Dermis lymphatic vessel endothelial cell (primary cell): ENCODE measurements around the gene NACC2. TPM values are rescaled to one million over a fixed set of nuclear protein-coding genes. Genes with fewer than 3 reads are reported as not detected.

Experiments
- total RNA-seq: library from RNA; depleted of rRNA; stranded (reverse); fragments of >200 nt; gene quantifications from 2 replicates; pipeline ENCODE4 v1.2.1, GENCODE V29; 2014

The NACC2 gene
- total RNA-seq: 11.5 and 14.0 TPM in 2 replicates

GRCh38 chr9:136095070-136096058 lies at the start of gene NACC2:
TSS of gene NACC2 (minus strand) at chr9:136095289. CDS start at chr9:136050521, 44,768 bp downstream.

GRCh38 chr9:136118320-136119060 lies 23.4 kb upstream of the NACC2 start, which contains the start of gene TMEM250:
TSS of gene TMEM250 (minus strand) at chr9:136118875. CDS start at chr9:136116900, 1,975 bp downstream.

GRCh38 chr9:135961277-135961715 lies 133.8 kb downstream of the NACC2 start, which contains the start of gene UBAC1:
TSS of gene UBAC1 (minus strand) at chr9:135961373. CDS start at chr9:135961162, 211 bp downstream.

Other genes with a start within 250 kb of the NACC2 start
- 13.4 and 14.4 TPM in 2 replicates for gene CAMSAP1, start 187.7 kb downstream of the NACC2 start, total RNA-seq
- 23.6 and 26.8 TPM in 2 replicates for gene UBAC1, start 133.9 kb downstream of the NACC2 start, total RNA-seq
- gene TMEM250, start 23.6 kb upstream of the NACC2 start, total RNA-seq: 33.1 and 38.2 TPM in 2 replicates
- gene LHX3, start 109.8 kb upstream of the NACC2 start, total RNA-seq: not detected in 2 replicates
- gene QSOX2, start 150.5 kb upstream of the NACC2 start, total RNA-seq: 5.3 and 5.9 TPM in 2 replicates
- gene CCDC187, start 208.8 kb upstream of the NACC2 start, total RNA-seq: not detected in 2 replicates
- gene GPSM1, start 232.2 kb upstream of the NACC2 start, total RNA-seq: 13.8 and 19.9 TPM in 2 replicates